ENCODE data around the gene ABCG2. TPM values are rescaled to one million over a fixed set of nuclear protein-coding genes. Genes with fewer than 3 reads are reported as not detected.
A peak's percentile ranks its signal among the peaks of the same experiment; 100 is the strongest.

Gene ABCG2
- total RNA-seq, 1 donor from 2014 or later = under 0.01 TPM

GRCh38 chr4:88075336-88075735 is 83.1 kb downstream of the ABCG2 start:
- peaks cover 2% of the 10 kb centered on the region for H3K36me3 ChIP-seq (ENCODE audit: control insufficient read depth, insufficient read depth, low read length)
- no peak for FAIRE-seq

GRCh38 chr4:88070031-88070430 is 88.4 kb downstream of the ABCG2 start:
- Histone ChIP-seq H3K27me3 (ENCODE audit: control insufficient read depth, insufficient read depth, low read length) (no peaks in the 10 kb centered on the region), H3K4me3 (ENCODE audit: low read depth, low read length) (no peak overlapping the region), H3K36me3 (ENCODE audit: control insufficient read depth, insufficient read depth, low read length) (peaks cover 3% of the 10 kb centered on the region)
- DNase-seq (ENCODE audit: low read depth) = no peak
- no peak for TF ChIP-seq CTCF (IDR thresholded peaks at IDR 0.05; ENCODE audit: insufficient read depth, low read length, severe bottlenecking)
- FAIRE-seq = no peak

More at GRCh38 chr4:88075336-88075735, 83.1 kb downstream of the ABCG2 start:
- H3K27me3 ChIP-seq (ENCODE audit: control insufficient read depth, insufficient read depth, low read length) = no peaks in the 10 kb centered on the region
- DNase-seq (ENCODE audit: low read depth) = no peak
- no peak overlapping the region for H3K4me3 ChIP-seq (ENCODE audit: low read depth, low read length)
- TF ChIP-seq CTCF (IDR thresholded peaks at IDR 0.05; ENCODE audit: insufficient read depth, low read length, severe bottlenecking) = no peak

- no peak overlapping the region for H3K4me3 ChIP-seq (ENCODE audit: low read depth, low read length)
- no peak for FAIRE-seq
- peaks cover 4% of the 10 kb centered on the region for H3K36me3 ChIP-seq (ENCODE audit: control insufficient read depth, insufficient read depth, low read length)
- DNase-seq (ENCODE audit: low read depth) = no peak
- no peak for TF ChIP-seq CTCF (IDR thresholded peaks at IDR 0.05; ENCODE audit: insufficient read depth, low read length, severe bottlenecking)
- H3K27me3 ChIP-seq (ENCODE audit: control insufficient read depth, insufficient read depth, low read length) = no peaks in the 10 kb centered on the region
Observed at GRCh38 chr4:88064410-88064809, 94.0 kb downstream of the ABCG2 start.

GRCh38 chr4:88063634-88064296 is 94.7 kb downstream of the ABCG2 start:
- FAIRE-seq (no peak), DNase-seq (ENCODE audit: low read depth) (peak; percentile 25)
- no peaks in the 10 kb centered on the region for H3K27me3 ChIP-seq (ENCODE audit: control insufficient read depth, insufficient read depth, low read length)
- no peak for TF ChIP-seq CTCF (IDR thresholded peaks at IDR 0.05; ENCODE audit: insufficient read depth, low read length, severe bottlenecking)
- H3K4me3 ChIP-seq (ENCODE audit: low read depth, low read length) = no peak overlapping the region
- peaks cover 4% of the 10 kb centered on the region for H3K36me3 ChIP-seq (ENCODE audit: control insufficient read depth, insufficient read depth, low read length)

GRCh38 chr4:88062843-88063242 is 95.6 kb downstream of the ABCG2 start:
- H3K4me3 ChIP-seq (ENCODE audit: low read depth, low read length) = no peak overlapping the region
- TF ChIP-seq CTCF (IDR thresholded peaks at IDR 0.05; ENCODE audit: insufficient read depth, low read length, severe bottlenecking) = no peak
- no peaks in the 10 kb centered on the region for H3K27me3 ChIP-seq (ENCODE audit: control insufficient read depth, insufficient read depth, low read length)
- DNase-seq (ENCODE audit: low read depth) (no peak), FAIRE-seq (no peak)
- H3K36me3 ChIP-seq (ENCODE audit: control insufficient read depth, insufficient read depth, low read length) = peaks cover 3% of the 10 kb centered on the region

- peaks cover 3% of the 10 kb centered on the region for H3K36me3 ChIP-seq (ENCODE audit: control insufficient read depth, insufficient read depth, low read length)
- FAIRE-seq (no peak), DNase-seq (ENCODE audit: low read depth) (no peak)
- H3K4me3 ChIP-seq (ENCODE audit: low read depth, low read length) = no peak overlapping the region
- no peak for TF ChIP-seq CTCF (IDR thresholded peaks at IDR 0.05; ENCODE audit: insufficient read depth, low read length, severe bottlenecking)
- no peaks in the 10 kb centered on the region for H3K27me3 ChIP-seq (ENCODE audit: control insufficient read depth, insufficient read depth, low read length)
Observed at GRCh38 chr4:88062311-88062710, 96.1 kb downstream of the ABCG2 start.

Measured in bronchial epithelial cell (primary cell).